Esophagus squamous epithelium (tissue), 4 donors: ENCODE measurements around the gene TAF4B.

Source experiments
- CTCF ChIP-seq, 6 experiments: fragments of 450-650 bp in 4 of 6; fragments of 200-600 bp in 2 of 6; sonication (generic) in 2 of 6; IDR thresholded peaks; one replicate each; pipeline ENCODE4 v1.5.1; 2016 to 2019; ENCODE audit warnings: antibody characterized with exemption in 6 of 6, mild to moderate bottlenecking in 4 of 6, moderate library complexity in 4 of 6
- POLR2A ChIP-seq, 4 donors: fragments of 450-650 bp; IDR thresholded peaks; one replicate each; pipeline ENCODE4 v1.6.1; 2017; ENCODE audit warnings: antibody characterized with exemption in 4 of 4, mild to moderate bottlenecking in 4 of 4, moderate library complexity in 3 of 4

- TF ChIP-seq CTCF (IDR thresholded peaks at IDR 0.05) = no peak
- no peak for TF ChIP-seq POLR2A (IDR thresholded peaks at IDR 0.05)
Measured at GRCh38 chr18:26419746-26420145, 193.5 kb downstream of the TAF4B start.
